IPS DF 6.9 (cell line): ENCODE data around the gene NMBR.
A peak's percentile ranks its signal among the peaks of the same experiment; 100 is the strongest.
"Not testable (repeated sequence)": the region's sequence is repeated elsewhere in the genome, so short reads cannot be mapped to it uniquely, and the experiment has no call there.

Experiments
- DNase-seq: peaks from one replicate; pipeline ENCODE4 v3.0.0-alpha.2; 2013; ENCODE audit warnings: low read depth, low spot score
- H3K27ac ChIP-seq: one replicate; pipeline ENCODE4 v1.5.1; 2013; ENCODE audit warnings: low read length, control low read depth
- H3K27me3 ChIP-seq: 2 replicates; pipeline ENCODE4 v1.6.1; 2013; ENCODE audit warnings: mild to moderate bottlenecking, low read length; ENCODE audit not compliant: control insufficient read depth, insufficient read depth
- H3K36me3 ChIP-seq: 2 replicates; pipeline ENCODE4 v1.6.1; 2013; ENCODE audit warnings: low read length; ENCODE audit not compliant: control insufficient read depth, insufficient read depth
- H3K4me1 ChIP-seq: 2 replicates; pipeline ENCODE4 v1.6.1; 2013; ENCODE audit warnings: low read length; ENCODE audit not compliant: control insufficient read depth, insufficient read depth
- H3K4me3 ChIP-seq: 2 replicates; pipeline ENCODE4 v1.5.1; 2013; ENCODE audit warnings: mild to moderate bottlenecking, low read length
- H3K9me3 ChIP-seq: 2 replicates; pipeline ENCODE4 v1.6.1; 2013; ENCODE audit warnings: low read length, inconsistent platforms; ENCODE audit not compliant: control insufficient read depth, insufficient read depth
- WGBS: extraction: QIAGEN DNeasy Blood & Tissue Kit; methylation state at CpG from one replicate; pipeline ENCODE4 v1.1.7; 2013; ENCODE audit warnings: mixed read lengths, missing lambda C conversion rate; ENCODE audit not compliant: insufficient read length, insufficient coverage; 5-methylcytosine and 5-hydroxymethylcytosine counted together

The NMBR gene

DNA sequence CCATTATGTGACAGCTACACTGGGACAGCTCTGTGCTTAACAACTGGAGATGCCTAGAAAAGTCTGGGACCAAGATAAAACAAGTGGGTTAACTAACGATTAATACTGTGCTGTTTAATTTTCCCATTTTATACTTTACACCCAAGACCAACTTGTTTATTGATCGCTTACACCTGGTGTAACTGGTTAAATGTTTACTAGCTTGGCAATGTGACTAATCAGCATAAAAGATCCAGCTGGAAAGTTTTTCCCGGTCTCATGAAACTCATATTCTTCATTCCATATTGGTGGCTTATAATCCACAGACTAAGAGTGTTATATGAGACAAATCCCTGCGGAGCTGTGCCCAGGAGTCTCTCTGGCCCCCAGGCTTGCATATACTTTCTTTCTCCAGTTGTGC lies 115.9 kb downstream of the NMBR start:
- Histone ChIP-seq H3K9me3 (no peaks in the 10 kb centered on the region), H3K27ac (no peak overlapping the region), H3K4me1 (no peaks in the 10 kb centered on the region), H3K27me3 (no peaks in the 10 kb centered on the region), H3K36me3 (no peaks in the 10 kb centered on the region), H3K4me3 (no peak overlapping the region)
- DNase-seq = no peak
- WGBS = no CpG with 5 or more reads among the region's 4 CpGs

DNA sequence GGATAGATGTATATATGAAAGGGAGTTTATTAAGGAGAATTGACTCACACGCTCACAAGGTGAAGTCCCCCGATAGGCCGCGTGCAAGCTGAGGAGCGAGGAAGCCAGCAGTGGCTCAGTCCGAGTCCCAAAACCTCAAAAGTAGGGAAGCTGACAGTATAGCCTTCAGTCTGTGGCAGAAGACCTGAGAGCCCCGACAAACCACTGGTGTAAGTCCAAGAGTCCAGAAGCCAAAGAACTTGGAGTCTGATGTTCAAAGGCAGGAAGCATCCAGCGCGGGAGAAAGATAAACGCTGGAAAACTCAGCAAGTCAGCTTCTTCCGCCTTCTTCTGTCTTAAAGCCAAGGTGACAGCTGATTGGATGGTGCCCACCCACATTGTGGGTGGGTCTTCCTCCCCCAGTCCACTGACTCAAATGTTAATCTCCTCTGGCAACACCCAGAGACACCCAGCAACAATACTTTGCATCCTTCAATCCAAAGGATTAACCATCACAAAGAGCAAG lies 116.8 kb downstream of the NMBR start:
- Histone ChIP-seq H3K4me3 (peak overlapping the region; percentile 30; the same call in 1 of the 2 replicates), H3K4me1 (no peaks in the 10 kb centered on the region), H3K27me3 (no peaks in the 10 kb centered on the region), H3K27ac (no peak overlapping the region), H3K9me3 (no peaks in the 10 kb centered on the region), H3K36me3 (no peaks in the 10 kb centered on the region)
- no peak for DNase-seq
- no CpG with 5 or more reads among the region's 11 CpGs for WGBS

GRCh38 chr6:142028527-142028926 lies 118.4 kb downstream of the NMBR start:
- no CpG with 5 or more reads among the region's 3 CpGs for WGBS
- H3K4me3 ChIP-seq = no peak overlapping the region
- DNase-seq = no peak
- no peak overlapping the region for H3K27ac ChIP-seq
- H3K4me1 ChIP-seq = no peaks in the 10 kb centered on the region
- no peaks in the 10 kb centered on the region for H3K36me3 ChIP-seq
- H3K9me3 ChIP-seq = no peaks in the 10 kb centered on the region
- H3K27me3 ChIP-seq = no peaks in the 10 kb centered on the region

DNA sequence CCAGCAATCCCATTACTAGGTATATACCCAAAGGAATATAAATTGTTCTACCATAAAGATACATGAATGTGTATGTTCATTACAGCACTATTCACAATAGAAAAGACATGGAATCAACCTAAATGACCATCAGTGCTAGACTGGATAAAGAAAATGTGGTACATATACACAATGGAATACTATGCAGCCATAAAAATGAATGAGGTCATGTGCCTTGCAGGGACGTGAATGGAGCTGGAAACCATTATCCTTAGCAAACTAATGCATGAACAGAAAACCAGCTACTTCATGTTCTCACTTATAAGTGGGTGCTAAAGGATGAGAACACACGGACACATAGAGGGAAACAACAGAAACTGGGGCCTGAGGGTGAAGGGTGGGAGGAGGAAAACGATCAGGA lies 119.1 kb downstream of the NMBR start:
- not testable (repeated sequence) for H3K36me3 ChIP-seq, H3K4me1 ChIP-seq, H3K9me3 ChIP-seq, H3K4me3 ChIP-seq, H3K27ac ChIP-seq, H3K27me3 ChIP-seq, DNase-seq
- WGBS = no CpG with 5 or more reads among the region's 3 CpGs

- no peak overlapping the region for H3K27ac ChIP-seq
- no CpG with 5 or more reads among the region's 3 CpGs for WGBS
- H3K4me3 ChIP-seq = no peak overlapping the region
- no peaks in the 10 kb centered on the region for H3K27me3 ChIP-seq
- H3K9me3 ChIP-seq = no peaks in the 10 kb centered on the region
- no peaks in the 10 kb centered on the region for H3K4me1 ChIP-seq
- no peaks in the 10 kb centered on the region for H3K36me3 ChIP-seq
- no peak for DNase-seq
Observed at GRCh38 chr6:142027074-142027473, 119.8 kb downstream of the NMBR start.

- Histone ChIP-seq H3K4me1 (no peaks in the 10 kb centered on the region), H3K9me3 (no peaks in the 10 kb centered on the region), H3K27me3 (no peaks in the 10 kb centered on the region), H3K36me3 (no peaks in the 10 kb centered on the region), H3K27ac (no peak overlapping the region), H3K4me3 (no peak overlapping the region)
- no peak for DNase-seq
Observed at GRCh38 chr6:142026471-142026870, 120.5 kb downstream of the NMBR start.
